G401 (cell line): ENCODE results near the gene GPD2. TPM values are rescaled to one million over a fixed set of nuclear protein-coding genes. Genes with fewer than 3 reads are reported as not detected.
"Not testable (repeated sequence)": the region's sequence is repeated elsewhere in the genome, so short reads cannot be mapped to it uniquely, and the experiment has no call there.

Experiments used
- DNase-seq: peaks from one replicate; pipeline ENCODE4 v3.0.0-alpha.2; 2015; ENCODE audit warnings: low spot score
- in situ Hi-C: cut with HindIII; loops from 2 replicates; pipeline ENCODE4 v1.10.0; 2016; ENCODE audit warnings: low sequenced_read_pairs, mixed read lengths
- total RNA-seq: library from RNA; depleted of rRNA; stranded (reverse); fragments of >200 nt; shearing (Covaris generic); gene quantifications from 2 replicates; pipeline ENCODE4 v1.2.3, GENCODE V29; 2014

The GPD2 gene
- total RNA-seq, 1 experiment from 2014 or later: 9.9 TPM

- in situ Hi-C loops: no loop called here
- DNase-seq: no peak
Measured at GRCh38 chr2:156563994-156564753, 128.0 kb downstream of the GPD2 start.

- DNase-seq: no peak
- in situ Hi-C loops: no loop called here
Measured at GRCh38 chr2:156565066-156565710, 129.0 kb downstream of the GPD2 start.

DNA sequence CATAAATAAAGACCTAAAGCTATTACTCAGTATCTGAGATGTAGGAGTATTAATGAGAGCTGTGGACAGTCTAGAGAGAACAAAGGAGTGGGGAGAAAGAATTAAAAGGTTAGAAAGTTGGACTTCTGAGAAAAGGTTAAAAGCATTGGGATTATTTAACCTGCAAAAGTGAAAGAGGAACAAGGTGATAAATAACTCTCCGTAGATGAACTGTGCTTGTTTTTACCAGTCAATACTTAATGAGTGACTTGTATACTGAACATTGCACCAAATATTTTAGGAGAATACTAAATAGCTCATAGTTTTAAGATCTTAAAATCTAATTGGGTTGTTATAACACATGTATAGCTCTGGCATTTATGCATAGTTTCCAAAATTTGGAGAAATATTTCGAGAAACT is 137.5 kb downstream of the GPD2 start:
- DNase-seq: no peak
- in situ Hi-C loops: no loop called here

DNA sequence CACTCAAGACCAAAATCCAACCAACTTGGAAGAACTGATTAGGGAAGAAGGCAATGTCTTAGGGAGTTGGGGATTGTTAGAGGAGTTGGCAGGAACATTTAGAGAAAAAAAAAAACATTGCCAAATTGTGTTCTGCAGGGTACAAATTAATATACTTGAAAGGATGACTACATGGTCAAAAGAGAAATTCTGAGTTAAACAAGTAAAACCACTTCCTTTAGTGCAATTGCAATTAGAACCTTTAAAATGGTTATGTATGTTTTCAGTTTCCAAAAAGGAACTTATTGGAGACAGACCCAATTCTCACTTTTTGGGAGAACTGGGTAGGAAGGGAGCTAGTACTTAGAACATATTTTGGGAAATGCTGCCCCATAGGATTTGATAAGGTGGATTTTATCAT is 137.9 kb downstream of the GPD2 start:
- in situ Hi-C loops: no loop called here
- no peak for DNase-seq

DNA sequence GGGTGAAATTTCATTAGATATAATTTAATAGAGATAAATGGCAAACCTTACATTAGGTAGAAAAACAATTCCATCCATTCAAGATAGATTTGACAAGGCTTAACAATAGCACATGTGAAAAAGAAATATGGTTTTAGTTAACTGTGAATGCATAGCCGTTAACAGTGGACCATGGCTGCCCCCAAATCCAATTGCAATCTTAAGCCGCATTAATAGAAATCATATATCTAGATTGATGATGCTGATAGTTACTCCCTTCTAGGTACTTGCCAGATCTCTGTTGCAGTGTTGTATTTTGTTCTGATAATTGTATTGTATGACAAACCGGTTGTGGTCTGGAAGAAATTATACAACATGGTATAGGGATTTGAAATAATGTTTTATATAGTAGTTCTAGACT is 139.8 kb downstream of the GPD2 start:
- no peak for DNase-seq
- in situ Hi-C loops: no loop called here

GRCh38 chr2:156580501-156580900 is 144.3 kb downstream of the GPD2 start:
- DNase-seq: no peak
- in situ Hi-C loops: no loop called here

DNA sequence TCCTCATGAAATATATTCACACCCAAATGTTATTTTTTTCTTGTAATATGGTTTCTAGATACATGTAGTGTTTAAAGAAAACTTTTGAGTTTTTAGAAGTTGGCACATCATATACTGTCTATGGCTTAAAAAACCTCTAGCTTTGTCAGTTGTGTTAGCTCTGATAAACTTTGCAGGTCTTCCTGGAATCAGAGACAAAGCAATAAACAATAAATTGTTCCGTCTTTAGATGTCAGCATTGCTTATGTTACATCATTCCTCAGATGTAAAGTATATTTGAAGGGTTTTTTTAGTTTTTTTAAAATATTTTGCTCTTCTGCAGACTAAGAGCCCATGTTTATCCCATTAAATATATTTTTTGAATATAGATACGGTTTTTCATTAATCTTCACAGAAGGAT is 145.1 kb downstream of the GPD2 start:
- DNase-seq: no peak
- in situ Hi-C loops: no loop called here

GRCh38 chr2:156585457-156585856 is 149.3 kb downstream of the GPD2 start:
- DNase-seq: no peak
- in situ Hi-C loops: no loop called here

- no peak for DNase-seq
- in situ Hi-C loops: no loop called here
Measured at GRCh38 chr2:156586621-156587020, 150.4 kb downstream of the GPD2 start.

GRCh38 chr2:156589381-156590079 is 153.4 kb downstream of the GPD2 start:
- in situ Hi-C loops: no loop called here
- peak; percentile 50 for DNase-seq

- in situ Hi-C loops: no loop called here
- DNase-seq: no peak
Measured at GRCh38 chr2:156590085-156590739, 154.0 kb downstream of the GPD2 start.

DNA sequence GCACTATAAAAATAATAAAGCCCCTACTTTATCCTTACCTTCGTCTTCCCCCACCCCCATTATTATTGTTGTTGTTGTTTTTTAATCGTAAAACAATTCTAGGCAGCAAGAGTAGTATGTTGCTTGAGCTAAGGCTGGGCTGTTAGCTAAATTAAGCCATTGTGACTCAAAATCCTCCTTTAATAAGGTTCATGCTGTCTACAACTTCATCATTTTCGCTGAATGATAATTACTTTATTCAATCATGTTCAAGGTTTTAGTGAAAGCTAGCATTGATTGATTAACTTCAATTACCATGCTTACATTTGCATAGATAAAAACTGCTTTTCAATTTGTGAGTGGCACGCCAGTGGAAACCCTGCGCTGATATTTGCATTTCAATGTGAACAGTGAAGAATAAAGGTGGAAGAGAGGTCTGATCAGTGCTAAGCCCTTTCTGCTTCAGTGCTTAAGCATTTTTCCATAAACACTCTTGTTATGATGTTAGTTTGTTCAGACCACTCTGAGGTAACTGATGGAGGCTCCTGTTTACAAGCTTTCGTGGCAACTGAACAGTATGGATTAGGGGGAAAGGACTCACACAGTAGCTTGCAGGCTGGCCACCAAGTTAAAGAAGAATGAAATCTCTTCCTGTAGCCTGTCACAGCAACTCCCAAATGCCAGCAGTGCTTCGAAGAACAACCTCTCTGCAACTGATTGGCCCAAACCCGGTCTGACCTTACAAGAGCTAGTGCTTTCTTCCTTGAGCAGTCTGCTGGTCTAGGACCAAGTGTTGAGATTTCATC is 156.8 kb downstream of the GPD2 start:
- no peak for DNase-seq
- in situ Hi-C loops: no loop called here

- no peak for DNase-seq
- in situ Hi-C loops: no loop called here
Measured at GRCh38 chr2:156593594-156593921, 157.4 kb downstream of the GPD2 start.

- in situ Hi-C loops: no loop called here
- DNase-seq: no peak
Measured at GRCh38 chr2:156598563-156598962, 162.4 kb downstream of the GPD2 start.

- DNase-seq: no peak
- in situ Hi-C loops: no loop called here
Measured at GRCh38 chr2:156600196-156600595, 164.0 kb downstream of the GPD2 start.

GRCh38 chr2:156601855-156602551 is 165.8 kb downstream of the GPD2 start:
- DNase-seq: no peak
- in situ Hi-C loops: no loop called here

DNA sequence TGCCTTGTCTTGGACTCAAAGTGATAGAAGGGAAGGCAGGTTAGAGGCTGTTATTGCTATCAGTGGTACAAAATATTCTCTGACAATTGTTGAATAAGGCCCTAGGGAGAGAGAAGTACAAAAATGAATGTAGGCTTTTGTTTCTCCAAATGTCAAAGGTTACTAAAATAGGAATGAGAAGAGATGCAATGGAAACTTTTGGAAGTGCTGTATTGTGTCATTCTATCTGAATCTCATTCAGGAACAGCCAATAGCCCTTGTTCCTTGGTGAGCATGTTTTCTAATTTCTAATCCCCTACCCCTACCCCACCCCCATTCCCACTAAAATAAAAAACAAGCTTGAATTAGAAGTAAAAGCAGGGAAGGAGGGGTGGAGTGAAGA is 166.4 kb downstream of the GPD2 start:
- no peak for DNase-seq
- in situ Hi-C loops: no loop called here

GRCh38 chr2:156615836-156616322 is 179.7 kb downstream of the GPD2 start:
- in situ Hi-C loops: no loop called here
- no peak for DNase-seq

GRCh38 chr2:156618071-156618470 is 181.9 kb downstream of the GPD2 start:
- in situ Hi-C loops, DNase-seq: not testable (repeated sequence)
